GM21576 (cell line): ENCODE data around the gene ZFAND6.

Experiments used
- ATAC-seq: cut with Tn5 transposase; IDR thresholded peaks from one replicate; pipeline ENCODE4 v1.9.1; 2021; ENCODE audit warnings: mild to moderate bottlenecking, moderate library complexity; ENCODE audit not compliant: unreplicated experiment

Gene ZFAND6

DNA sequence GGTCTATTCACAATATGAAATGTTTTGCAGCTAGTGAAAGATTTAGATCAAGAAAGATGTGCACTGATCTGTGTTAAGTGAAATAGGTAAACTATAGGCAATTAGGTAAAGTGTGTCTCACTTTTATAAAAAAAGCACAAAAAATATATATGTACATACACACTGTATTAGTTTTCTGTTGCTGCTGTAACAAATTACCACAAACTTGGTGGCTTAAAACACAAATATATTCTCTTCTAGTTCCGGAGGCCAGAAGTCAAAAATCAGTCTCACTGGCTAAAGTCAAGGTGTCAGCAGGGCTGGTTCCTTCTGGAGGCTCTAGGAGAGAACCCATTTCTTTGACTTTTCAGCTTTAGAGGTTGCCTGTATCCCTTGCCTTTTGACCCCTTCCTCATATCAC, 104.4 kb downstream of the ZFAND6 start:
- no peak for ATAC-seq

DNA sequence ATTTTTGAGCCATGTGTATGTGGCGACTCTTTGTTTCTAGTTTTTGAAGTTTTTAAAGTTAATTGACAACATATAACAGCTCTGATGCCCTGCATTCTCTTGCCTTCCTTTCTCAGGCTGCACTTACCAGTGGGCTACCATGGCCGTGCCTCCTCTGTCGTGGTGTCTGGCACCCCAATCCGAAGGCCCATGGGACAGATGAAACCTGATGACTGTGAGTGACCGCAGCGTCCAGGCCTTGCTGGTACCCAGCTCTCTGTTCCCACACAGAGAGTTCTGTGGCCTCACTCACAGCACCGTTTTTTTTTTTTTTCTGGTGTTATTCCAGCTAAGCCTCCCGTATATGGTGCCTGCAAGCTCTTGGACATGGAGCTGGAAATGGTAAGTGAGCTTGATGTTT, 108.5 kb downstream of the ZFAND6 start:
- no peak for ATAC-seq

DNA sequence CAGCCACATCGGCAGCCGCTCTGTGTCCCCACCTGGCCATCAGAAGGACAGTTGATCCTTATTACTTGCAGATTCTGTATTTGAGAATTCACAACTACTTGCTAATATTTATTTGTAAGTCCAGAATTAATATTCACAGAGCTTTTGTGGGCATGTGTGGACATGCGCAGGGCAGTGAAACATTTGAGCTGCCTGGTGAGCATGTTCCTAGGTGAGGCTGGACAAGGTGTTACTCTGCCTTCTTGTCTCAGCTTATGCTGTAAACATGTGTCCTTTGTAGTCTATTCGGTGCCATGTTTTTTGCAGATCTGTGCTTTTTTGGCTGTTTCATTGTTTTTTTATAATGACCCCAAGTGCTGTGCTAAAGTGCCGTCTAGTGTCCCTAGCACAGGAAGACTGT, 108.9 kb downstream of the ZFAND6 start:
- no peak for ATAC-seq

DNA sequence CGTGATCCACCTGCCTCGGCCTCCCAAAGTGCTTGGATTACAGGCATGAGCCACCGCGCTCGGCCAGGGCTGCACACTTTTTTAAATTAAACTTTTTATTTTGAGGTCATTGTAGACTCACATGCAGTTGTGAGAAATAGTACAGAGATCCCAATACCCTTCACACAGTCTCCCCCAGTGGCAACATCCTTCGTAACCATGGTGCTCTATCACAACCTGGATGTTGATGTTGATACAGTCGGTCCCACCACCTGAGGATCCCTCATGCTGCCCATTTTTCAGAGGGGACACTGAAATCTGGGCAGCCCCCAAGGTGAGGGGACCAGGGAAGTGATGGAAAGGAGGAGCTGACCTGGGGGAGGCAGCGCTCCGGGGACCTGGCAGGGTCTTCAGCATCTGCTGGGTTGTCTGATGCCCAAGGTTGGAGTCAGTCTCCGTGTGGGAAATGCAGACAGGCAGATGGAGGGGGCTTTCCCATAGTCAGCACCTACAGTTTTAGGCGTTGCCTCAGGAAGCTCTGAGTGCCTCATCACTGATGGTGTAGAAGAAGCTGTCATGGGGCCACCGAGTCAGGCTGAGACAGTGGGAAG, 110.4 kb downstream of the ZFAND6 start:
- ATAC-seq, result no peak

DNA sequence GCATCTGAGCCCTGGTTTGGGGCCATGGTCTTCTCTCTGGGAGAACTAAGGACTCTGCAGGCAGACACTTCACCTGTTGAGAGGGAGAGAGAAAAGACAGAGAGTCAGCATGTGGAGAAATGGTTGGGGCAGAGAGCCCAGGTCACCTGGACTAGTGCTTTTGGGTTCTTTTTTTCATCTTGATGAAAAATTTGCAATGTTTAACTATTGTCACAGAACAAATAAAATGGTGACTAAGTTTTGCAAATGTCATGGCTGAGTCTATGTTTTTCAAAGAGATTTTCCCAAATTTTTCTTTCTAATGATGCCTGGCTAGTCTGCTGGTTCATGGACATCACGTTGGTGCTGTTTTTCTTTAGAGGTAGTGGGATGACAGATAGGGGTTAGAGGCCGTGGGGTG, 111.1 kb downstream of the ZFAND6 start:
- ATAC-seq, result no peak

DNA sequence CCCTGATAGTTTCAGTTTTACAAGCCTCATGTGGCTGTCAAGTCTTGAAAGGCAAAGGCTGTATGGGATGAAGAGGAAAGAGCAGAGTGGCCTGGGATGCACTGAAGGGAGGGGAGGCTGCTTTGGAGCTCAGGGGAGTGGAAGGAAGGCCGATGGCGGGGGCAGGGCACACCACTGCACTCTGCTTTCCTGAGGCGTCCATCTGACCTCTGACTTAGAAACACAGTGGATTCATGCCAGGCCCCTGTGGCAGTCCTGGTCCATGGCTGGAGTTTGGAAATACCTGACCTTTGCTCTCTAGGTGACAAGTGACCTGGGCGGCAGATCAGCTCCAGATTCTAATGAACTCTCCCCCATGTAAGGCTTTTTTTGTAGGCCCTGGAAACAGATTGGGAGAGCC, 112.3 kb downstream of the ZFAND6 start:
- ATAC-seq, result no peak

DNA sequence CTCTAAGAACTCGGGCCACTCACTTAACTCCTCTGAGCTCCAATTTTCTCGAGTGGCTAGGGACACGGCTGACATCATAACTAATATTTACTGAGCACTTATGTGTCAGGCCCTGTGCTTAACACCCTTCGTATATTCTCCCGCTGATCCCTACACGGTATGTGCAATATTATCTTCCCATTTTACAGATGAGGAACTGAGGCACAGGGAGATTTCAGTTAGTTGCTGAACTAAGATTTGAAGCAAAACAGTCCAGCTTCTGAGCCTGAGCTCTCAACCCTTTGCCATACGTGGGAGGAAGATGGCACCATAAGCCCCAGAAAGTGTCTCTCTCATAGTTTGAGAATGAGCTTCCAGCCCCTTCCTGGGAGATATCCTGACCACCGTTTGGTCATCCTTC, 112.9 kb downstream of the ZFAND6 start:
- ATAC-seq, result no peak

DNA sequence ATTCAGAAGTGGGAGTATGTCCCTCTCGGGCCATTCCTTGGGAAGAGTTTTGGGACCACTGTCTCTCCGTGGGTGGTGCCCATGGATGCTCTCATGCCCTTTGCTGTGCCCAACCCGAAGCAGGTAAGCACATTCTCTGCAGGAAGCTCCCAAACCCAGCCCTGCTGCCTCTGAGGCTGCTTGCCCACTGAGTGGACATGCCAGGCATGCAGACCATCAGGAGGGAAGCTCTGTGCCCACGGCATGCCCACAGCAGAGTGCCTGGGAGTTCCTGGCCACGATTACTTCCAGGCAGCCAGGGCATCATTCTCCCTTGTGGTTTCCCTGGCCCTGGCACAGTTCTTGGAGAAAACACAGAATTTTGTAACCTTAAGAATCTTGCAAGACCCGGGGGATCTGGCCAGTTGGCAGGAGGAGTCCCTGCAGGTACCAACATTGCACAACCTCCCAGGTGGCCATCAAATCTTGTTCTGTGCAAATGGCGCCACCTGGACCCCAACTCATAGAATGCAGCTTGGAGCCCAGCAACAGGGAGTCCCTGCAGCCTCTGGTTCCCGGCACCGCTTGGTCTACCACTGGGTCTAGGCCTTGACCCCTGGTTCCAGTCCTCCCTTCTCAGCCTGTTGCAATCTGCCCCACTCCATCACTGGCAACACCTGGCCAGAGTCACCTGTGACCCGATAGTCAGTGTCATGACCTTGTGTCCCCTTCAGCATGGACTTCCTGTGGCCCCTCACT, 113.7 kb downstream of the ZFAND6 start:
- peak; percentile 62 for ATAC-seq

DNA sequence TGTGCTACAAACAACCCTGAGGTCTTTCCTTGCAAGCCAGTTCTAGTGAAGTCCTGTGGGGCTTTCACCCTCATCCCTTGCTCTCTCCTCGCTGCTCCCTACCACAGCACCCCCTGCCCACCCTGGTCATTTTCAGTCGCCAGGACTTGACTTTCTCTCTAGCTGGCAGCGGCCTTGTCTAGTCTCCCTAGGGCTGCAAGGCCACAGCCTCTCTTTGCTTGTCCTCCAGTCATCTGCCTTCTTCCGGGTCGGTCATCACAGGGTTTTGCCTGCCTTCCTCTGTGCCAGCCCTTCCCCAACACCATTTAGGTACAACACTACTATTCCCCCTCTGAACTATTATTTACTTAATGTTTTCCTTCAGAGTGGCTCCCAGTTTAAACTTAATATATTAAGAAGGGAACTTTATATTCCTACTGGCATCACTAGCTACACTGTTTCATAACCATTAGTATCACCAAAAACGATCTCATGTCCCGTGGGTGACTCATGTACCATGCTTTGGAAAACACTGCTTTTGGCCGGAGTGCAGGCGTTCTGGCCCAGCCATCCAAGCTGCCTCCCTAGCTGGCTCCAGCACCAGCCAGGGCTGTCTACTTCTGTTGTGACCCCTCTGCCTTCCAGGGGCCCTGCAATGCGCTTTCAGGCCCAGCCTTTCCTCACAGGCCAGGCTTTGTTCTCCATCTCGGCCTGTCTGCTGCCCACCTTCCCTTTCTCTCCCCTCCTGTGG, 114.7 kb downstream of the ZFAND6 start:
- ATAC-seq, result no peak

DNA sequence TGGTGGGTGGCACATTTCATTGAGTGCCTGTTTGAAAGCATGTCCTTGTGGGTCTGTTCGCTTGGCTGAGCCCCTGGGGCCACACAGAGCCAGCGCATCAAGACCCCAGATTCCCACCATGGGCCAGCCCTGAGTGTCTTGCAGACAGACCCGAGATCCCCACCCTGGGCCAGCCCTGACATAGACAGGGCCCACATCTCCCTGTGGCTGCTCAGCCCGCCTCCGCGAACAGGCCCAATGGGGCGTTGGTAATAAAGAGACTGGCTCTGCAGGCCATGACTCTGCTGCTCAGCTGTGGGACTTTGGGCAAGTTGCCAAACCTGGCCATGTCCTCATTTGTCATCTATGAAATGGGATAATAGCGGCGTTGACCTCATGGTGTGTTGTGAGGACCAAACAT, 116.0 kb downstream of the ZFAND6 start:
- ATAC-seq, result no peak

DNA sequence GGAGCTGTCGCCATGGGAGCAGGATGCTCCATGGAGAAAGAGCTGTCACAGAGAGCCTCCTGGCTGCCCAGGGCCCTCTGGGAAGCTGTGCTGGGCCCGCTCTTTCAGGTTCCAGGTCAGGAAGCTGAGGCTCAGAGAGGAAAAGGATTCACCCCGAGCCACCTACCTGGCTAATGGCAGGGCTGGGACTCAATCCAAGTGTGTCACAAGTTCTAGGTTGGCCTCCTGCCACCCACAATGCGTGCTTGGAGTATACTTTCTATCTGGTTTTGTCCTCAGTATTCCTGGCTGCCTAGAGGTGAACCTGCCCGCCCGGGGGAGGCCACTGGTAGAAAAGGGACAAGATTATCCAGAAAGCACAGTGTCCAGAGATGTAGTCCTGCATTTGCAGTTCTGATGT, 117.0 kb downstream of the ZFAND6 start:
- no peak for ATAC-seq

DNA sequence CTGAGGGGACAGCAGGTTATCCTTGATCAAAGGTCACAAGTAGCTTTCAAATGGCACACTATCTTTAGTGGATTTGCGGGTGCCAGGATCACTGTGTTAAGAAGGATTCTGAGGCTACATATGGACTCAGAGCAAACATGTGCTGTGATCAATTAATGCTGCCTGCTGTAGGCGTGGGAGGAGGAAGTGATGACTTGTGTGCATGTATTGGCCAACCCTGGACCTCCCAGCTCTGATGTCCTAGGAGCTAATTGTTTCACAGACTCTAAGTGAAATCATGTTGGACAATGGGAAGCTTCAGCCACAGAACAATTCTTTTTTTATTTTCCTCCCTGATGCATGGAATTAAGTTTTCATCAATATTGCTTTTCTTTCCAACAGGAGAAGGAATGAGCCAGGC, 117.7 kb downstream of the ZFAND6 start:
- no peak for ATAC-seq

DNA sequence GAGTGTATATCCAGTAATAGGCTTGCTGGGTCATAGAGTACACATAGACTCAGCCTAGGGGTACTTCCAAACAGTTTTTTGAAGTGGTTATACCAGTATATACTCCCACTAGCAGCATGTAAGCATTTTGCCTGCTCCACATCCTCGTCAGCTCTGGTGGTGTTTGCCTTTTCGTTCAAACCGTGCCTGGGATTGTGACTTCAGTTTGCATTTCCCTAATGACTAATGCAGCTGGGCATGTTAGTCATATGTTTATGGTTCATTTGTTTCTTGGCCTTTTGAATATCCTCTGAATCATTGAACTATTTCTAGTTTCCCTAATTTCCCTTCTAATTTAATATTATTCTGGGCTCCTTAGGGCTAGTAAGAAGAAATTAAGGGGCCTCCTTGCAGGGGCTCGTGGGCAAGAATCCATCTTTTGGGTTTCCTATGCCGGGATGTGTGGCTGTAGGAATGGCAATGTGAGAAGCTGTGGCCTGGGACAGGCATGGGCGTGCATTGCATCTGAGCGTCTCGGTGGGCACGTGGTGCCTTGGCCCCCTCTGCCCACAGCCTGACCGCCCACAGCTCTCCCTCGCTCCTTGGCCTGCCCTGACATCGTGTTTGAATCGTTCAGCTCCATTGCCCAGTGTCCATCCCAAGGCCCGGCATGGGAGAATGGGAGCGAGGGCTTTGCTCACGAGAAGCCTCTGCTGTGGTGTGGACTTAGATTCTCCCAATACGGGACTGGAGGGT, 119.7 kb downstream of the ZFAND6 start:
- ATAC-seq, result no peak

DNA sequence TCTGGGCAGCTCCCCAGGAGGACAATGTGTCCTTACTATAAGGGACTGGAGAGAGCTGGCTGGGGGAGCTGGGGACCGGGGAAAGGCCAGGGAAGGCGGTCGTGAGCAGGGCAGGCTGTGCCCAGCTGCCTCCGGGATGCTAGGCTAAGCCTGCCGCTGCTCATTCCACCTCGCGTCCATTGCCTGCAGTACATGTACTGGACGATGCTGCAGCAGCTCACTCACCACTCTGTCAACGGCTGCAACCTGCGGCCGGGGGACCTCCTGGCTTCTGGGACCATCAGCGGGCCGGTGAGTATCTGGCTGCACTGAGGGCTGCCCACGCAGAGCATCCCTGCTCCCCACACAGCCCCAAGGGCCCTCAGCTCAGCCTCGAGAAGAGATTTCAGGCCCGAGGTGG, 120.5 kb downstream of the ZFAND6 start:
- ATAC-seq, result no peak

DNA sequence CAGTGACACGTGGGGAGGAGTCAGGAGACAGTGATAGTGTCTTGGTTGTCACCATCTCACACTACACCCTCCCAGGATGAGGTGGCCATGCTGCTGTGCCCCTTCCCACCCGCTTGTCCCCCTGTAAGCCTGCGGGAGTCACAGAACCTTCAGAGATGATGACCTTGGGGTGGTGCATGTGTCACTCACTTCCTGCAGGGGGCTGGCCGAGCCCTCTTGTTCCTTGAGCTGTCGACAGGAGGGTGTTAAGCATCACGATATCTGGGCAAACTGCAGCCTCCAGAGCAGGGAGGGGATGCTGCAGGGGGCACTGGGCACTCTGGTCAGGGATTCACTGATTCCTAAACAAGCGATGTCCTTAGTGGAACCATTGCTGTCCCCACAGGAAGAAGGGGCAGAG, 121.0 kb downstream of the ZFAND6 start:
- ATAC-seq, result no peak

DNA sequence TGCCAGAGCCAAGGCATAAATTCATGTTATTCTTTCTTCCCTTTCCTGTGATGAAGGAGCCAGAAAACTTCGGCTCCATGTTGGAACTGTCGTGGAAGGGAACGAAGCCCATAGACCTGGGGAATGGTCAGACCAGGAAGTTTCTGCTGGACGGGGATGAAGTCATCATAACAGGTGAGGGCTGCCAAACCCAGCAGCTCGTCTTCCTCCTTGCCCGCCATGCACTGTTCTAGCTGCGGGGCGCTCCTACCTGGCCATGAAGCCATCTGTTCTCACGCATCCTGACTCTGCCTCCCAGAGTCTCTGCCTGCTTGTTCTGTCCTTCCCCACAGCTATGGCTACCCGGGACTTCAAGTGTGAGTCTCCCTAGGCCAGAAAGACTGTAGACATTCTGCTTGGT, 121.5 kb downstream of the ZFAND6 start:
- ATAC-seq, result no peak

DNA sequence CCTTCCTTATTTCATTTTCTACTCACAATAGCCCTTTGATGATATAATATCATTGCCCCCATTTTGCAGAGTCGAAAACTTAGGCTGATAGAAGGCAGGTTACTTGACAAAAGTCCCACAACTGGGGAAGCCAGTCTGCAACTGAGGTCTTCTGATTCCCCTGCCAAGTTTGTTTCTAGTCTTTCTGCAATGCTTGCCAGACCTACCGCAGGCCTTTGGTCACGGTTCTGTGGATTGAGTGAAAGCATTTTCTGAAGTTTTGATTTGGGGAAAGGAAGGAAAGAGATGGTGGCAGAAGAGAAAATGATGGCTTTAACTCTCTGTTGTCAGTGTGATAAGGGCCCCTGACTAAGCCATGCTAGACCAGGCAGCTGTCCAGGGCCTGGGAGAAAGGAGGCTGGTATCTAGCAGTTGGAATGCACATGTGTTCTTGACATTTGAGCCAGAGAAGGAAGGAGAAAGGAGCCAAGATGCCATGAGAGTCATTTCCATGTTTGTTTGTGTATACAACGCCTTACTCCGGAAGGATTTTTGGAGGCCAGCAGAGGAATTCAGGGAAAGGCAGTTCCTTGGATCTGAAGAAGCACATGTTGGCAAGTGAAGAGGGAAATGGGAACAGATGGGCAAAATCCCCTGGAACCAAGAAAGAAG, 123.3 kb downstream of the ZFAND6 start:
- no peak for ATAC-seq

DNA sequence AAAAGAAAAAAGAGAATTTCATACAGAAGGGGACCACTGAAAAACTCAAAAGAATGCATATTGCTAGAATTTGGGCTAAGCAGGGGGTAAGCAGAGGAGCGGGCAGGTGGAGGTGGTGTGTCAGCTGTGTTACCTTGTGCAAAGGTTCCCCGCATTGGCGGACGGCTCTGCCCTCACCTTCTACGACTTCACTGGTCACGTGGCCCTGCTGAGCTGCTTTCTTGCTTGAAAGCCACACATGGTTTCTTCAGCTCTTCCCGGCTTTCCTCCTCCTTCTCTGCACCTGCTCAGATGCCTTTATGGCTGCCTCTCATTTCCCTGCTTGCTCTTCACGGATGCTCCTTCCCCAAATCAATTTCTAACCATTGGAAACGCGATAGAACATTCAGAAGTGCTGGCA, 123.8 kb downstream of the ZFAND6 start:
- no peak for ATAC-seq

DNA sequence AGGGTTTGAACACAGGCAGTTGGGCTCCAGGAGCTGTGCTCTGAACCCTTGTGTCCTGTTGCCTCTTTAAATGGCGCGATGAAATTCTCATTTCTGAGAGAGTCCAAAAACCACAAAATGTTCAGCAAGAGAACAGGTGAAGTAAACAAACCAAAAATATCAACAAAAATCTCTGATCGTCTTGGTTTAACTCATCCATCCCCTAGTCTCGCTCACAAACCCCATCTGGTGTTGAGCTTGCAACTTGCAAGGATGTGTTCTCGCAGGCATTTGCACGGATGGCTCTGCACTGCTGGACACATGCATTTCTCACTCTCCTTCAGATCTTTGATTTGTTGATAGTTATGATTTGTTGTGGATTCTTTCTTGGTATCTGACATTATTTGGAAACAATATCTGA, 124.4 kb downstream of the ZFAND6 start:
- ATAC-seq, result no peak

DNA sequence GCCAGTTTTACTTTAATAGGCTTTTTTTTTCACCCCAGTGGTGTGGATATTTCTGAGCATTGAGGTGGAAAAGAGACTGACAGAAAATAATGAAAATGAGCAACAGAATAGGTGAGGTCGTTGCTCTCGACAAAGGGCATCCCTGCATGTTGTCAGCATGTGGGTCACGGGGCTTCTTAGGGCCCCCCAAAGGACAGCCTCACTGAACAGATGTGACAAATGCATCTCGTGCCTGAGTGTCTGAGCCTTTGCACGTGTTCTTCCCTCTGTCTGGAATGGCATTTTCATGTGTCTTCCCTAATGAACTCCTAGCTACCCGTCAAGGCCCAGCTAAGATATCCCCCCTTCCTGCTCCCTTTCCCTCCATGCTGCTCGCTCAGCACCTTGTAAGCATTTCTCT, 125.1 kb downstream of the ZFAND6 start:
- no peak for ATAC-seq

DNA sequence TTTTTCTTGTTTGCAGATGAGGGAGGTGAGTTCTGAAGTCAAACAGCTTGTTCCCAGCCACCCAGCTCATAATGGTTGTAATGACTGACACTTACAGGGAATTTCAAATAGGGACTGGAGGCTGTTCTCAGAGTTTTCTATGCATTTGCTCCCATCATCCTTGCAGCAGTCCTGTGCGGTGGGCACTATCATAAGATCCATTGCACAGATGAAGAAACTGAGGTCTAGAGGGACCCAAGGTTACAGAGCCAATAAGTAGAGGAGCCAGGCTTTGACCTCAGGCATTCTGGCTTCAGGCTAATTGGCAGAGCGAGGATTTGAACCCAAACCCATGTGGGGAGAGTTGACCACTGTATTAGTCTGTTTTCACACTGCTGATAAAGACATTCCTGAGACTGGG, 125.7 kb downstream of the ZFAND6 start:
- no peak for ATAC-seq
